Smooth muscle cell of bladder (primary cell): ENCODE data around the gene YIPF5. TPM values are rescaled to one million over a fixed set of nuclear protein-coding genes. Genes with fewer than 3 reads are reported as not detected.

Source experiments
- total RNA-seq: library from RNA; depleted of rRNA; stranded (reverse); fragments of >200 nt; gene quantifications from 2 replicates; pipeline ENCODE4 v1.2.3, GENCODE V29; 2014

The YIPF5 gene
- total RNA-seq, result 106 and 130 TPM in 2 replicates

DNA sequence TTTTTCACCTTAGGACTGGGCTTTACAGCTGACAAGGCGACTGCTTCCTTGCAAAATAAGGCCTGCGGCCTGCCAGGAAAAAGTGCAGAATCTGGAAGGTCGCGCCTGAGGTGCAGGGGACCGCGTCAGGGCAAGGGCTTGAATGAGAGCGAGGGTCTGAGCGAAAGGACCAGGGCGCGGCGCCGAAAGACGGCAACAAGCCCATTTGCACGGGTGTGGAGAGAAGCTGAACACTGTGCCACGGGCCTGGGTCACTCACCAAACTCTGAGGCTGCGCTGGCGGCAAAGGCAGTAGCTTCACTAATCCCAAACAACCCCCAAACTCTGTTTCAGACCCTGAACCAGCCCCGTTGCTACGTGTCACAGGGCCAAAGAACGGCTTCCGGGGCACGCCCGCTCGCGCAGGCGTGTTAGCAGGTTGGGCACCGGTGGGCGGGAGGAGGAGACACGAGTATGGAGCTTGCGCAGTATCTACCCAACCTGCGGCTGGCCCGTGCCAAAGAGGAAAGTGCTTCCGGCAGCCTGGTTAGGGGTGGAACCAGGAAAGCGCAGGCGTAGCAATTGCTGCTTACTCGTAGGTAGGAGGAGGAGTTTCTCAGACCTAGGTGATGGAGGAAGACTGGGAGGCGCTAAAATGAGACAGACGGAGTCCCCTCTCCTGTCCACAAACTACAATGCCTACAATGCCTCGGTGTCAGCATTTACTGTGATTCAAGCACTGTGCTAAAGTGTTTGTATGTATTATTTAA lies at the start of gene YIPF5, which contains the start of gene KCTD16:
TSS of gene YIPF5 (minus strand) at position 384 of the 749 bp plus-strand sequence. CDS start 704 bp downstream, outside the sequence.
TSS of gene KCTD16 (plus strand) at position 598 of the 749 bp plus-strand sequence.

Other genes with a start within 250 kb of the YIPF5 start
- gene KCTD16, start 214 bp upstream of the YIPF5 start, total RNA-seq, result 2.4 and 4.0 TPM in 2 replicates